Stimulated activated CD8-positive, alpha-beta memory T cell treated with anti-CD3 and anti-CD28 coated beads, Interleukin-15, amount 100 ng/mL, for 48 hours (primary cell): ENCODE data around the gene GPR158.
"Not testable (repeated sequence)": the region's sequence is repeated elsewhere in the genome, so short reads cannot be mapped to it uniquely, and the experiment has no call there.

ENCODE experiments used
- DNase-seq, 2 donors: peaks; one replicate each; pipeline ENCODE4 v3.0.0-alpha.2; 2020; ENCODE audit warnings: low read depth in 2 of 2

Gene GPR158

GRCh38 chr10:25174461-25175230 lies at the start of gene GPR158:
Gene GPR158 (plus strand): TSS chr10:25175001. CDS start chr10:25175421, 420 bp downstream.
- peak in 1 of 2 donors; percentile 20 for DNase-seq

GRCh38 chr10:25125201-25125611 lies 49.6 kb upstream of the GPR158 start:
- DNase-seq, result no peak

- no peak for DNase-seq
Observed at GRCh38 chr10:25129592-25129991, 45.2 kb upstream of the GPR158 start.

GRCh38 chr10:25130906-25131305 lies 43.9 kb upstream of the GPR158 start:
- DNase-seq, result no peak

- DNase-seq, result no peak
Observed at GRCh38 chr10:25142116-25142864, 32.5 kb upstream of the GPR158 start.

GRCh38 chr10:25157650-25158049 lies 17.2 kb upstream of the GPR158 start:
- no peak for DNase-seq

- DNase-seq, result no peak
Observed at GRCh38 chr10:25159591-25159990, 15.2 kb upstream of the GPR158 start.

GRCh38 chr10:25162391-25162790 lies 12.4 kb upstream of the GPR158 start:
- no peak for DNase-seq

- DNase-seq, result not testable (repeated sequence)
Observed at GRCh38 chr10:25163464-25163863, 11.3 kb upstream of the GPR158 start.

- no peak for DNase-seq
Observed at GRCh38 chr10:25169740-25170139, 5.1 kb upstream of the GPR158 start.

GRCh38 chr10:25170627-25171026 lies 4.2 kb upstream of the GPR158 start:
- no peak for DNase-seq

- no peak for DNase-seq
Observed at GRCh38 chr10:25175527-25176420, 973 bp downstream of the GPR158 start.

- no peak for DNase-seq
Observed at GRCh38 chr10:25176421-25176968, 1.7 kb downstream of the GPR158 start.

- no peak for DNase-seq
Observed at GRCh38 chr10:25177093-25177753, 2.4 kb downstream of the GPR158 start.

- DNase-seq, result no peak
Observed at GRCh38 chr10:25177754-25178135, 2.9 kb downstream of the GPR158 start.

GRCh38 chr10:25178411-25178810 lies 3.6 kb downstream of the GPR158 start:
- no peak for DNase-seq

GRCh38 chr10:25180801-25181200 lies 6.0 kb downstream of the GPR158 start:
- DNase-seq, result no peak

- no peak for DNase-seq
Observed at GRCh38 chr10:25182636-25183035, 7.8 kb downstream of the GPR158 start.

- no peak for DNase-seq
Observed at GRCh38 chr10:25191162-25191895, 16.5 kb downstream of the GPR158 start.

GRCh38 chr10:25198151-25198550 lies 23.4 kb downstream of the GPR158 start:
- DNase-seq, result no peak
